Measurements from ENCODE around the gene C1orf105.

Gene C1orf105

GRCh38 chr1:172398970-172399755 is 21.3 kb upstream of the C1orf105 start:
- TF ChIP-seq, protein P1, sequence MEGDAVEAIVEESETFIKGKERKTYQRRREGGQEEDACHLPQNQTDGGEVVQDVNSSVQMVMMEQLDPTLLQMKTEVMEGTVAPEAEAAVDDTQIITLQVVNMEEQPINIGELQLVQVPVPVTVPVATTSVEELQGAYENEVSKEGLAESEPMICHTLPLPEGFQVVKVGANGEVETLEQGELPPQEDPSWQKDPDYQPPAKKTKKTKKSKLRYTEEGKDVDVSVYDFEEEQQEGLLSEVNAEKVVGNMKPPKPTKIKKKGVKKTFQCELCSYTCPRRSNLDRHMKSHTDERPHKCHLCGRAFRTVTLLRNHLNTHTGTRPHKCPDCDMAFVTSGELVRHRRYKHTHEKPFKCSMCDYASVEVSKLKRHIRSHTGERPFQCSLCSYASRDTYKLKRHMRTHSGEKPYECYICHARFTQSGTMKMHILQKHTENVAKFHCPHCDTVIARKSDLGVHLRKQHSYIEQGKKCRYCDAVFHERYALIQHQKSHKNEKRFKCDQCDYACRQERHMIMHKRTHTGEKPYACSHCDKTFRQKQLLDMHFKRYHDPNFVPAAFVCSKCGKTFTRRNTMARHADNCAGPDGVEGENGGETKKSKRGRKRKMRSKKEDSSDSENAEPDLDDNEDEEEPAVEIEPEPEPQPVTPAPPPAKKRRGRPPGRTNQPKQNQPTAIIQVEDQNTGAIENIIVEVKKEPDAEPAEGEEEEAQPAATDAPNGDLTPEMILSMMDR (IDR thresholded peaks at IDR 0.05; ENCODE audit: insufficient read depth, low read length, poor library complexity, severe bottlenecking), result peak; percentile 35
- no peak for TF ChIP-seq EZH2phosphoT487 (conservative IDR thresholded peaks at IDR 0.05; ENCODE audit: low read length)
- Histone ChIP-seq H3K9me3 (ENCODE audit: insufficient read depth, low read length) (no peaks in the 10 kb centered on the region), H2AFZ (ENCODE audit: low read depth, low read length, severe bottlenecking) (peak overlapping the region; percentile 79), H3K27me3 (ENCODE audit: low read length) (no peaks in the 10 kb centered on the region), H3K9ac (ENCODE audit: low read length) (no peak overlapping the region; the same call in 1 of the 2 replicates), H3K9me2 (replicated peaks; ENCODE audit: insufficient read depth, low read length) (no peaks in the 10 kb centered on the region), H3K4me2 (ENCODE audit: low read depth, low read length, poor library complexity, severe bottlenecking) (peak overlapping the region; percentile 39), H3K27ac (ENCODE audit: low read depth, low read length) (no peak overlapping the region), H4K20me1 (ENCODE audit: low read depth, low read length) (no peaks in the 10 kb centered on the region), H3K79me2 (ENCODE audit: insufficient read depth, low read length) (no peaks in the 10 kb centered on the region), H3K4me3 (ENCODE audit: insufficient read depth, low read length, poor library complexity, severe bottlenecking) (no peak overlapping the region), H3F3A (ENCODE audit: insufficient read depth) (no peaks in the 10 kb centered on the region), H3K36me3 (ENCODE audit: low read length) (no peaks in the 10 kb centered on the region)

GRCh38 chr1:172399756-172400721 is 20.4 kb upstream of the C1orf105 start:
- Histone ChIP-seq H3K27ac (ENCODE audit: low read depth, low read length) (no peak overlapping the region), H3K36me3 (ENCODE audit: low read length) (no peaks in the 10 kb centered on the region), H3K27me3 (ENCODE audit: low read length) (no peaks in the 10 kb centered on the region), H4K20me1 (ENCODE audit: low read depth, low read length) (no peaks in the 10 kb centered on the region), H3K4me2 (ENCODE audit: low read depth, low read length, poor library complexity, severe bottlenecking) (peak overlapping the region; percentile 39), H3F3A (ENCODE audit: insufficient read depth) (no peaks in the 10 kb centered on the region), H3K4me3 (ENCODE audit: insufficient read depth, low read length, poor library complexity, severe bottlenecking) (no peak overlapping the region), H3K9me2 (replicated peaks; ENCODE audit: insufficient read depth, low read length) (no peaks in the 10 kb centered on the region), H2AFZ (ENCODE audit: low read depth, low read length, severe bottlenecking) (no peak overlapping the region), H3K79me2 (ENCODE audit: insufficient read depth, low read length) (no peaks in the 10 kb centered on the region), H3K9ac (ENCODE audit: low read length) (no peak overlapping the region), H3K9me3 (ENCODE audit: insufficient read depth, low read length) (no peaks in the 10 kb centered on the region)
- TF ChIP-seq, protein P1 (IDR thresholded peaks at IDR 0.05; ENCODE audit: insufficient read depth, low read length, poor library complexity, severe bottlenecking), result no peak
- TF ChIP-seq EZH2phosphoT487 (conservative IDR thresholded peaks at IDR 0.05; ENCODE audit: low read length), result no peak

DNA sequence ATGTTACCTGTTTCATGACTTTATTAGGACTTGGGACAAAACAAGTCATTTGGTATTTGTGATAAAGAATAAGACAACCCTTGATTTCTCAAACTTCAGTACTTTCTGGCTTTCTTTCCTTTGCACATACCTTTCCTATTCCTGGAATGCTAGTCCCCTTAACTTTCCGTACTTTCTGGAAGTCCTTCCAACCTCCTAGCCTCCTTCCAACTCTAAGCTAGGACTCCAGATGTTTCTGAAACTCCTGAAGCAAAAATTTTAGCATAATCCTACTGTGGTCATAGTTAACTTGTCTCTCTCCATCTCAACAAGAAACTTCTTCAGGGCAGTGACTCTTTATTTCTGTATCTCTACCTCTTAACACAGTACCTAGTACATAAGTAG is 19.8 kb upstream of the C1orf105 start:
- H3K4me3 ChIP-seq (ENCODE audit: insufficient read depth, low read length, poor library complexity, severe bottlenecking), result no peak overlapping the region
- no peaks in the 10 kb centered on the region for H3K27me3 ChIP-seq (ENCODE audit: low read length)
- no peak overlapping the region for H2AFZ ChIP-seq (ENCODE audit: low read depth, low read length, severe bottlenecking)
- H3K79me2 ChIP-seq (ENCODE audit: insufficient read depth, low read length), result no peaks in the 10 kb centered on the region
- H3K27ac ChIP-seq (ENCODE audit: low read depth, low read length), result no peak overlapping the region
- H3K9ac ChIP-seq (ENCODE audit: low read length), result no peak overlapping the region
- TF ChIP-seq EZH2phosphoT487 (conservative IDR thresholded peaks at IDR 0.05; ENCODE audit: low read length), result no peak
- TF ChIP-seq, protein P1 (IDR thresholded peaks at IDR 0.05; ENCODE audit: insufficient read depth, low read length, poor library complexity, severe bottlenecking), result no peak
- no peaks in the 10 kb centered on the region for H4K20me1 ChIP-seq (ENCODE audit: low read depth, low read length)
- no peaks in the 10 kb centered on the region for H3F3A ChIP-seq (ENCODE audit: insufficient read depth)
- no peaks in the 10 kb centered on the region for H3K9me2 ChIP-seq (replicated peaks; ENCODE audit: insufficient read depth, low read length)
- H3K36me3 ChIP-seq (ENCODE audit: low read length), result no peaks in the 10 kb centered on the region
- no peak overlapping the region for H3K4me2 ChIP-seq (ENCODE audit: low read depth, low read length, poor library complexity, severe bottlenecking)
- no peaks in the 10 kb centered on the region for H3K9me3 ChIP-seq (ENCODE audit: insufficient read depth, low read length)

All from SU-DHL-6 (cell line).